ENCODE data around the gene ATP5ME.

GRCh38 chr4:679104-679481 lies 5.0 kb upstream of the ATP5ME start:
- TF ChIP-seq CTCF (IDR thresholded peaks at IDR 0.05), result no peak
- TF ChIP-seq POLR2A (IDR thresholded peaks at IDR 0.05), result no peak
